ENCODE measurements around the gene EEF1G.
A peak's percentile ranks its signal among the peaks of the same experiment; 100 is the strongest.
"Not testable (repeated sequence)": the region's sequence is repeated elsewhere in the genome, so short reads cannot be mapped to it uniquely, and the experiment has no call there.

The EEF1G gene

DNA sequence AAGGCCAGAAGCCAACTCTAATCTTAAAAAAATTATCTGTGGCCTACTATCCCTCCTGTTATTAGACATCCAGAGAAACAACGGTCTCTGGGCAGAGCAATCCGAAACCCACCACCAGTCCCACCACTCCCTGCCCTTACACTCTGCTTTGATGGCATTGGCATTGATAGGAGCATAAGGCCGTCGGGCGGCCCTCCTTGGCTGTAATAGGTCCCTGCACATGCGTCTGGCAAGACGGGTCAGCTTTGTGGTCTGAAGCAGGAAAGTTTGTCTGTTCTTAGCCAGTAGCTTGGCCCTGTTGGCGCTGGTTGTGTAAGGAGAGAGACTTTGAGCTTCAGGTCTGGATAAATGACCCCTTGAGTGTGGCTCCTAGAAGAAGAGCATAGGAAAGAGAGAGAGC is 21.4 kb upstream of the EEF1G start:
- TF ChIP-seq, protein P1, sequence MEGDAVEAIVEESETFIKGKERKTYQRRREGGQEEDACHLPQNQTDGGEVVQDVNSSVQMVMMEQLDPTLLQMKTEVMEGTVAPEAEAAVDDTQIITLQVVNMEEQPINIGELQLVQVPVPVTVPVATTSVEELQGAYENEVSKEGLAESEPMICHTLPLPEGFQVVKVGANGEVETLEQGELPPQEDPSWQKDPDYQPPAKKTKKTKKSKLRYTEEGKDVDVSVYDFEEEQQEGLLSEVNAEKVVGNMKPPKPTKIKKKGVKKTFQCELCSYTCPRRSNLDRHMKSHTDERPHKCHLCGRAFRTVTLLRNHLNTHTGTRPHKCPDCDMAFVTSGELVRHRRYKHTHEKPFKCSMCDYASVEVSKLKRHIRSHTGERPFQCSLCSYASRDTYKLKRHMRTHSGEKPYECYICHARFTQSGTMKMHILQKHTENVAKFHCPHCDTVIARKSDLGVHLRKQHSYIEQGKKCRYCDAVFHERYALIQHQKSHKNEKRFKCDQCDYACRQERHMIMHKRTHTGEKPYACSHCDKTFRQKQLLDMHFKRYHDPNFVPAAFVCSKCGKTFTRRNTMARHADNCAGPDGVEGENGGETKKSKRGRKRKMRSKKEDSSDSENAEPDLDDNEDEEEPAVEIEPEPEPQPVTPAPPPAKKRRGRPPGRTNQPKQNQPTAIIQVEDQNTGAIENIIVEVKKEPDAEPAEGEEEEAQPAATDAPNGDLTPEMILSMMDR (conservative IDR thresholded peaks at IDR 0.05; ENCODE audit: low read depth, low read length), result no peak
- DNase-seq (ENCODE audit: low read depth), result no peak
- H3K4me3 ChIP-seq (ENCODE audit: low read depth, low read length), result no peak overlapping the region

DNA sequence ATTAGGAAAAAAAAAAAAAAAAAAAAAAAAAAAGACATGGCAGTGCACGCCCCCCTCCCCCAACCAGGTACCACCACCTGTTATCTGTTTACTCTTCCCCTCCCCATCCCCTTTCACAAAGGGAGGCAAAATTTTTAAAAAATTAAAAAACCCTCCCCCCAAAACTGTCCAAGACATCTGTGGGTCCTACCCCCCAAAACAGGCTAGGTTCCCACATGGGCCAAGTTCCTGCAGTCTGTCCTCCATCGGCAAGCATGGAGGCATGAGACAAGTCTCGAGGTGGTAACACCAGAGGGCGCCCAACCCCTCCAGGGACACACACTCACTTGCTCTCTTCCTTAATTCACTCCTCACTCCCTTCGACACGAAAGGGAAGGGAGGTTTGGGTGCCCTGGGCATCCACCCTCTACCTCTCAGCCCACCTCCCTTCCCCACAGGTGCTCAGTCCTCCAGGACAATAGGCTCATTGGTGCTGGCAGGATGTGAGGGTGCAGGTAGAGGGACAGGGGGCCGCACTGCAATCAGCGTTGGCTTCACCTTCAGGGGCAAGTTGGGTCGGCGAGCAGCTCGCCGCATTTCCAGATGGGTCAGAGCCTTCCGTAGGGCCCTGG is 19.8 kb upstream of the EEF1G start:
- TF ChIP-seq, protein P1 (conservative IDR thresholded peaks at IDR 0.05; ENCODE audit: low read depth, low read length), result peak; percentile 77
- DNase-seq (ENCODE audit: low read depth), result peak; percentile 83
- no peak overlapping the region for H3K4me3 ChIP-seq (ENCODE audit: low read depth, low read length)

GRCh38 chr11:62592989-62593421 is 19.3 kb upstream of the EEF1G start:
- TF ChIP-seq, protein P1 (conservative IDR thresholded peaks at IDR 0.05; ENCODE audit: low read depth, low read length), result no peak
- H3K4me3 ChIP-seq (ENCODE audit: low read depth, low read length), result no peak overlapping the region
- DNase-seq (ENCODE audit: low read depth), result no peak

GRCh38 chr11:62592146-62592815 is 18.6 kb upstream of the EEF1G start:
- no peak for DNase-seq (ENCODE audit: low read depth)
- TF ChIP-seq, protein P1 (conservative IDR thresholded peaks at IDR 0.05; ENCODE audit: low read depth, low read length), result no peak
- peak overlapping the region; percentile 66 for H3K4me3 ChIP-seq (ENCODE audit: low read depth, low read length)

DNA sequence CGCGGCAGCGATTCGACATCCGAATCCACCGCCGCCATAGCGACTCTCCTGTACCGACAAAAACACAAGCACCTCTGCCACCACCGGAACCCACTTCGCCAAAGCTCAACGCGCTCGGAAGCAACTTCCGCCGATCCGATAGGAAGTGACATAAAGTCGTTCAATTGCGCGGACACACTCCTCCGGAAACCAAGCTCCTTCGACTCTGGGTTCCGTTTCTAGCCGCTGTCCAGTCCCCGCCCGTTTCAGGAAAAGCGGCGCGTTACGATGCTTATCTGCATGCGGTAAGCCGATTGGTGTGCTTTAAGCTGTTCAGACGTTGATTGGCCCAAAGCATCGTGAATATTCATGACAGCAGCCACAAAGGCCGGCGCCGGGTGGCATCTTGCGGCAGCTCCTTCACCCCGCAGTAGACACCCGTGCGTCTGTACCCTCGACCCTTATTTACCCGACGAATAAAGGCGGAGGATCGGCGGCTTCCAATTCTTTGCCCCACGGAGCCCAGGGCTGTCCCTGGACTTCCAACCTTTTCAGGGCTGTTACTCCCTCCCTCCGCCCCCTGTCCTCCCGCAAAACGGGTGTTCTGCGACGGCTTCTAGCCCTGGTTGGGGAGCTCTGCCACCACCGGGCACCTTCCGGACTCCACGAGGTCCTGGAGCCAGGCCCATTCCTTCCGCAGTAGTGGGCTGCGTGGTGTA is 17.9 kb upstream of the EEF1G start, which contains the start of gene TUT1:
TSS of gene TUT1 (minus strand) at position 76 of the 698 bp plus-strand sequence. CDS start at position 38, 38 bp downstream.
- TF ChIP-seq, protein P1 (conservative IDR thresholded peaks at IDR 0.05; ENCODE audit: low read depth, low read length), result no peak
- DNase-seq (ENCODE audit: low read depth), result peak; percentile 100
- peak within 1 kb of the TSS; percentile 86 for H3K4me3 ChIP-seq (ENCODE audit: low read depth, low read length)

DNA sequence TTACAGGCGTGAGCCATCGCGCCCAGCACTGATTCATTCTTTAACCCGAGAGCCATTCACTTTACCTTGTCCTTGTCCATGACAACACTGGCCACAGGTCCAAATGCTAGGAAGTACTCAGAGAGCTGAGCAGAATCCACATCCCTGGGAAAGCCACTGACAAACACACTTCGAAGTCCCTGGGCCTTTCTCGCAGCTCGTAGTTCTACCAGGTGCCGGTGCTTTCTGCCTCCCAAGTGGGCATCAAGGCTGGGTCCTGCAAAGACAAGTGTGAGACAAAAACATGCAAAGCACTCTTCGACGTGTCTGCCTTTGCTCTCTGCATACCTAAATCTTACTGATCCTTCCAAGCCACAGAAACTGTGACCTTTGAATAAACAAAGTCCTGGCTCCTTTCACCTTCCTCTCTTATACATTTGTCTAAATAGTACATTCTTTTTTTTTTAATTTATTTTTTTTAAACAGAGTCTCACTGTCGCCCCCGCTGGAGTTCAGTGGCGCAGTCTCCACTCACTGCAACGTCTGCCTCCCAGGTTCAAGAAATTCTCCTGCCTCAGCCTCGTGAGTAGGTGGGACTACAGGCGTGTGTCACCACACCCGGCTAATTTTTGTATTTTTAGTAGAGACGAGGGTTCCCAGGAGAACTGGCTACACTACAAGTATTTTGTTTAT is 15.4 kb upstream of the EEF1G start:
- TF ChIP-seq, protein P1 (conservative IDR thresholded peaks at IDR 0.05; ENCODE audit: low read depth, low read length), result peak; percentile 59
- peak; percentile 55 for DNase-seq (ENCODE audit: low read depth)
- no peak overlapping the region for H3K4me3 ChIP-seq (ENCODE audit: low read depth, low read length)

- DNase-seq (ENCODE audit: low read depth), result not testable (repeated sequence)
These were observed 11.7 kb upstream of the EEF1G start for GRCh38 chr11:62585356-62585755.

GRCh38 chr11:62581735-62582134 is 8.0 kb upstream of the EEF1G start:
- not testable (repeated sequence) for H3K4me3 ChIP-seq (ENCODE audit: low read depth, low read length); DNase-seq (ENCODE audit: low read depth)

More at GRCh38 chr11:62585356-62585755, 11.7 kb upstream of the EEF1G start:
- H3K4me3 ChIP-seq (ENCODE audit: low read depth, low read length), result not testable (repeated sequence)

Measured in choroid plexus epithelial cell (primary cell).